ENCODE results near the gene ZNF502.

GRCh38 chr3:44680921-44681455 is 31.5 kb upstream of the ZNF502 start:
- TF ChIP-seq CTCF (conservative IDR thresholded peaks at IDR 0.05 in 1 of 2, IDR thresholded peaks at IDR 0.05 in 1 of 2; ENCODE audit: extremely low read depth in 1 of 2, insufficient read depth in 1 of 2, low read depth in 1 of 2, low read length in 2 of 2) (no peak), EZH2 (IDR thresholded peaks at IDR 0.05; ENCODE audit: borderline replicate concordance, low read length) (no peak)

Measured in mammary epithelial cell (primary cell).